OCI-LY3 (cell line): ENCODE results near the gene DISP3.

Experiments used
- CTCF ChIP-seq: fragments of 200-600, 300-600 bp; sonication (generic); IDR thresholded peaks from 2 replicates; pipeline ENCODE4 v1.5.1; 2014; ENCODE audit warnings: antibody characterized with exemption, low read length, low read depth
- EZH2phosphoT487 ChIP-seq: fragments of 200-600 bp; shearing (Covaris generic); IDR thresholded peaks from 2 replicates; pipeline ENCODE4 v1.6.1; 2018; ENCODE audit warnings: antibody characterized with exemption, mixed run types, low read depth

GRCh38 chr1:11507309-11507708, 28.4 kb downstream of the DISP3 start:
- TF ChIP-seq CTCF = no peak
- TF ChIP-seq EZH2phosphoT487 = no peak
